Stimulated activated naive B cell treated with anti-CD40 and anti-IgM and Interleukin-4, amounts not matched to agents 10 μg/mL and 1 μg/mL and 100 μg/mL, for 72 hours (primary cell): ENCODE results near the gene TMEM231.
A peak's percentile ranks its signal among the peaks of the same experiment; 100 is the strongest.
"Not testable (repeated sequence)": the region's sequence is repeated elsewhere in the genome, so short reads cannot be mapped to it uniquely, and the experiment has no call there.

Source experiments
- ATAC-seq, 2 donors: fragments of 150-1000 bp; cut with Tn5 transposase; replicated peaks; 2 replicates each; pipeline ENCODE4 v1.10.0; 2021; ENCODE audit warnings: moderate library complexity in 1 of 2
- DNase-seq: peaks from one replicate; pipeline ENCODE4 v3.0.0; 2021
- H3K27ac Mint-ChIP-seq: one replicate; pipeline ENCODE4 v1.8.0; 2022; ENCODE audit warnings: mild to moderate bottlenecking, mixed read lengths
- H3K27me3 Mint-ChIP-seq, 2 donors: one replicate each; pipeline ENCODE4 v1.8.0; 2022; ENCODE audit warnings: mixed read lengths in 2 of 2
- H3K36me3 Mint-ChIP-seq, 2 donors: one replicate each; pipeline ENCODE4 v1.8.0; 2022; ENCODE audit warnings: mixed read lengths in 2 of 2, mild to moderate bottlenecking in 1 of 2
- H3K4me1 Mint-ChIP-seq, 2 donors: one replicate each; pipeline ENCODE4 v1.8.0; 2022; ENCODE audit warnings: mixed read lengths in 2 of 2, mild to moderate bottlenecking in 1 of 2
- H3K4me3 Mint-ChIP-seq, 2 donors: one replicate each; pipeline ENCODE4 v1.8.0; 2022; ENCODE audit warnings: mild to moderate bottlenecking in 2 of 2, mixed read lengths in 2 of 2, moderate library complexity in 1 of 2
- H3K9me3 Mint-ChIP-seq, 2 donors: one replicate each; pipeline ENCODE4 v1.8.0; 2022; ENCODE audit warnings: mixed read lengths in 2 of 2, mild to moderate bottlenecking in 1 of 2

The TMEM231 gene

GRCh38 chr16:75552951-75553350 lies 3.1 kb downstream of the TMEM231 start:
- ATAC-seq (no peak), DNase-seq (no peak)
- H3K27me3 Mint-ChIP-seq: peaks cover 7 to 8% of the 10 kb centered on the region in 2 donors
- H3K4me3 Mint-ChIP-seq: no peak overlapping the region
- H3K9me3 Mint-ChIP-seq: no peaks in the 10 kb centered on the region
- no peak overlapping the region for H3K27ac Mint-ChIP-seq
- peaks cover 0 to 11% of the 10 kb centered on the region in 2 donors for H3K36me3 Mint-ChIP-seq
- peaks cover 15 to 22% of the 10 kb centered on the region in 2 donors for H3K4me1 Mint-ChIP-seq

- peak; percentile 56 for DNase-seq
- H3K27ac Mint-ChIP-seq: no peak overlapping the region
These were observed 5.8 kb downstream of the TMEM231 start for GRCh38 chr16:75550211-75550662.

DNA sequence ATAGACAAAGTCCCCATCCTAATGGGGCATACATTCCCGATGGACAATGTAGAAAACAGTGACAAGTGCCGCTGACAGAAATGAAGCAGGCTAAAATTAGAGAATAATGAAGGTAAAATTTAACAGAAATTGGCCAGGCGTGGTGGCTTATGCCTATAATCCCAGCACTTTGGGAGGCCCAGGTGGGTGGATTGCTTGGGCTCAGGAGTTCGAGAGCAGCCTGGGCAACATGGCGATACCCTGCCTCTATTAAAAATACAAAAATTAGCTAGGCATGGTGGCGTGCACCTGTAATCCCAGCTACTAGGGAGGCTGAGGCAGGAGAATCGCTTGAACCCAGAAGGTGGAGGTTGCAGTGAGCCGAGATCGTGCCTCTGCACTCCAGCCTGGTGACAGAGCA lies 7.6 kb downstream of the TMEM231 start:
- not testable (repeated sequence) for H3K27ac Mint-ChIP-seq

More at GRCh38 chr16:75550211-75550662, 5.8 kb downstream of the TMEM231 start:
- Mint-ChIP-seq H3K36me3 (peaks cover 0 to 11% of the 10 kb centered on the region in 2 donors), H3K4me1 (peaks cover 9 to 13% of the 10 kb centered on the region in 2 donors), H3K9me3 (no peaks in the 10 kb centered on the region), H3K27me3 (peaks cover 7 to 8% of the 10 kb centered on the region in 2 donors), H3K4me3 (no peak overlapping the region)
- ATAC-seq: peak; percentile 82 to 91

GRCh38 chr16:75546293-75546692 lies 9.8 kb downstream of the TMEM231 start:
- DNase-seq: no peak
- no peaks in the 10 kb centered on the region for H3K9me3 Mint-ChIP-seq
- peaks cover 7 to 22% of the 10 kb centered on the region in 2 donors for H3K36me3 Mint-ChIP-seq
- peaks cover 9 to 11% of the 10 kb centered on the region in 2 donors for H3K4me1 Mint-ChIP-seq
- no peak overlapping the region for H3K27ac Mint-ChIP-seq
- no peak overlapping the region for H3K4me3 Mint-ChIP-seq
- no peak for ATAC-seq
- no peaks in the 10 kb centered on the region for H3K27me3 Mint-ChIP-seq

More for the DNA sequence above, 7.6 kb downstream of the TMEM231 start:
- DNase-seq, ATAC-seq, H3K9me3 Mint-ChIP-seq, H3K4me3 Mint-ChIP-seq, H3K27me3 Mint-ChIP-seq: not testable (repeated sequence)
- Mint-ChIP-seq H3K4me1 (peaks cover 9 to 11% of the 10 kb centered on the region in 2 donors), H3K36me3 (peaks cover 6 to 17% of the 10 kb centered on the region in 2 donors)

DNA sequence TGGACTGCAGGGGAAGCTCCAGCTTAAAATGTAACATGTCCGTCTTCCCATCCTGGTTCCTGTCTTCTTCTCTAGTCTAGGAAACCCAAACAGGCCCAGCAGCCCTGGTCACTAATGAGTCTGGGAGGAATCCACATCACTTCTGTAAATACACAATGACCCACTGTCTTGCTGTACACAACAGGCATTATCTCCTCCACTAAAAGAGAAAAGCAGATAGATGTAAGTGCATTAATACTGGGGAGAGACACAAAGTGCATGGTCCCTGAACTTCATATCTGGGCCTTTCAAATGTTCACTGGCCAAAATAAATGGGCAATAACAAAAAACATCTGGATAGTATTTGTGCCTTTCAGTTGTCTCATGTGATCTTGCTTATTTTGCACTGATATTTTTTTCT lies 10.2 kb downstream of the TMEM231 start:
- not testable (repeated sequence) for DNase-seq, H3K9me3 Mint-ChIP-seq, ATAC-seq, H3K27me3 Mint-ChIP-seq, H3K4me3 Mint-ChIP-seq, H3K27ac Mint-ChIP-seq
- H3K36me3 Mint-ChIP-seq: peaks cover 8 to 25% of the 10 kb centered on the region in 2 donors
- peaks cover 9 to 11% of the 10 kb centered on the region in 2 donors for H3K4me1 Mint-ChIP-seq

DNA sequence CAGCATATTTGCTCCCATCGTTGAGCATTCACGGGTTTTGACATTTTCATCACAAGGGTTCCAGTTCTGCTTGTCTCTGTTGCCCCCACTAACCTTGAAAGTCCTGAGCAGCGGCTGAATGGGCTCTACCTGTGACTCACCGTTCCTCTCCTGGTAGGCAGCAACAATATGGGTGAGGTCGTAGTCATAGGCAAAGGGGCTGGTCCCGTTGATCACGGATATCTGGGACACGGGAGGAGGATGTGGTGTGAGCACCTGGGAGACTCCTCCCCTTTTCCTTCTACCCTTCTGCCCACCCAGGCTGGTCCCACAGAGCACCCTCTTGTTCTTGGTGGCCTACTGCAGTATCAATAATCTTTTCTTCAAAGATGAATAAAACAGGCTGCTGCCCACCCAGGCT lies 13.6 kb downstream of the TMEM231 start:
- H3K4me1 Mint-ChIP-seq, ATAC-seq, H3K4me3 Mint-ChIP-seq, DNase-seq, H3K27ac Mint-ChIP-seq, H3K9me3 Mint-ChIP-seq, H3K27me3 Mint-ChIP-seq: not testable (repeated sequence)
- H3K36me3 Mint-ChIP-seq: peaks cover 8 to 27% of the 10 kb centered on the region in 2 donors

- no peaks in the 10 kb centered on the region for H3K9me3 Mint-ChIP-seq
- no peak for DNase-seq
- no peaks in the 10 kb centered on the region for H3K27me3 Mint-ChIP-seq
- no peak overlapping the region for H3K4me3 Mint-ChIP-seq
- no peak for ATAC-seq
- H3K27ac Mint-ChIP-seq: no peak overlapping the region
- no peaks in the 10 kb centered on the region for H3K4me1 Mint-ChIP-seq
- peaks cover 8 to 27% of the 10 kb centered on the region in 2 donors for H3K36me3 Mint-ChIP-seq
These were observed 14.8 kb downstream of the TMEM231 start for GRCh38 chr16:75541236-75541635.

GRCh38 chr16:75538882-75539565 lies 17.0 kb downstream of the TMEM231 start:
- H3K9me3 Mint-ChIP-seq, H3K4me1 Mint-ChIP-seq, DNase-seq, H3K27ac Mint-ChIP-seq, ATAC-seq, H3K4me3 Mint-ChIP-seq, H3K27me3 Mint-ChIP-seq: not testable (repeated sequence)
- peaks cover 6 to 21% of the 10 kb centered on the region in 2 donors for H3K36me3 Mint-ChIP-seq

DNA sequence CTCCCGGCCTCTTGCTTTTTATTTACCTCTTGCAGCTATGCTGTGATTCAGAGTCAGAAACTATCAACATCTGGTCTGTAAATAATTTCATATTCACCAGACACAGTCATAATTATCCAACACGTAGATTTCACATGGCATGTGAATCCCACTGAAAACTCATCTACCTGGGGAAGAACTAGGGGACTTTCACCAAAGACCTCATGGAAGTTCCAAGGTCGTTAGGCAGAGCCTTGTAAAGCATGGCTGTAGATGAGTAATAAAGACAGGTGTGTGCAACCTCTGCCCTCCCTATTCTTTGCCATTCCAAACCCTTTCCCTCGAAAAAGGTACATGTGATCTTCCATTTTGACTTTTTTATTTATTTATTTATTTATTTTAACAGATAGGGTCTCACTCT lies 18.3 kb downstream of the TMEM231 start:
- Mint-ChIP-seq H3K4me3 (no peak overlapping the region), H3K9me3 (no peaks in the 10 kb centered on the region), H3K27ac (no peak overlapping the region), H3K36me3 (peaks cover 3 to 16% of the 10 kb centered on the region in 2 donors), H3K27me3 (peaks cover 0 to 6% of the 10 kb centered on the region in 2 donors), H3K4me1 (peaks cover 0 to 4% of the 10 kb centered on the region in 2 donors)
- no peak for DNase-seq
- no peak for ATAC-seq

DNA sequence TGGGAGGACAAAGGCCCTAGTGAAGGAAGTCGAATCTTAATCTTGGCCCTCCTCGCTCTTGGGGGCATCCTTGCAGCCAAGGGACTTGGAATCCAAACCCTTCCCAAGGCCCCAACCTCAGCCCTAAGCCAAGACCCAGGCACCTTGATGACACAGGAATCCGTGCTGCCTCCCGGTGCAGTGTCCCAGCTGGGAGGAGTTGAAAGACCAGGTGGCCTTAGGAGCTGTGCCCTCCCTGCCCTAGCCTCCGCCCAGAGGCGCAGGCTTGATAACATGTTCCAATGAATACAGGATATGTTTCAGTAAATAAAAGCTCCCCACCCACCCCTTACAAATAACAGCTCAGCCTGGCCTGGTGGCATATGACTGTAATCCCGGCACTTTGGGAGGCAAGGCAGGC lies 20.2 kb downstream of the TMEM231 start, which contains the start of gene CHST5:
CHST5 (minus strand) TSS at position 208 of the 400 bp plus-strand sequence. CDS start 5,724 bp downstream, outside the sequence.
- H3K4me1 Mint-ChIP-seq: peaks cover 0 to 4% of the 10 kb centered on the region in 2 donors
- no peak within 1 kb of the TSS for H3K4me3 Mint-ChIP-seq
- DNase-seq (no peak), ATAC-seq (no peak)
- no peak within 1 kb of the TSS for H3K27ac Mint-ChIP-seq
- H3K27me3 Mint-ChIP-seq: peaks cover 0 to 6% of the 10 kb centered on the region in 2 donors
- no peaks in the 10 kb centered on the region for H3K9me3 Mint-ChIP-seq
- peaks cover 2 to 3% of the 10 kb centered on the region in 2 donors for H3K36me3 Mint-ChIP-seq

- Mint-ChIP-seq H3K36me3 (peaks cover 2 to 3% of the 10 kb centered on the region in 2 donors), H3K4me1 (peaks cover 0 to 4% of the 10 kb centered on the region in 2 donors), H3K4me3 (no peak overlapping the region), H3K9me3 (no peaks in the 10 kb centered on the region), H3K27ac (no peak overlapping the region), H3K27me3 (peaks cover 0 to 6% of the 10 kb centered on the region in 2 donors)
- ATAC-seq: no peak
- no peak for DNase-seq
These were observed 20.7 kb downstream of the TMEM231 start for GRCh38 chr16:75535211-75535843.

- H3K4me1 Mint-ChIP-seq: peaks cover 0 to 4% of the 10 kb centered on the region in 2 donors
- H3K27ac Mint-ChIP-seq: no peak overlapping the region
- H3K4me3 Mint-ChIP-seq: no peak overlapping the region
- ATAC-seq: peak in 1 of 2 donors; percentile 57
- no peaks in the 10 kb centered on the region for H3K9me3 Mint-ChIP-seq
- DNase-seq: no peak
- H3K36me3 Mint-ChIP-seq: peaks cover 3 to 5% of the 10 kb centered on the region in 2 donors
- peaks cover 0 to 6% of the 10 kb centered on the region in 2 donors for H3K27me3 Mint-ChIP-seq
These were observed 21.4 kb downstream of the TMEM231 start for GRCh38 chr16:75534560-75535205.

DNA sequence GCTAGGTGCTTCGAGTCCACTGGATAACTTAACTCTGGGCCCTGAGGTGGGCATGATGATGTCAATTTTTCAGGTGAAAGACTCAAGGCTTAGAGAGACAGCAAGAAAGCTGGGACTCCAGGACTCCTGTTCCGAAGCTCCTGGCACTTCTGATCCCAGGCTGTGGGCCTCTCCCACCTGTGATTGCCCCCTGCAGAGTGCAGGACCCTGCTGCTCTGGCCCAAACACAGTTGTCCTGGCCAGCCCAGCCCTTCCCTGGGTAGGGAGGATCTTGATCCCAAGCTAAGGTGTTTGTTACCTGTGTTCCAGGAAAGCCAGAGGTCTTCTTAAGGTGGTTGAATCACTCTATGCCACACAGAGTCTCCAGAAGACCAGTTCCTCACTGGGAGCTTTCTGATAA lies 23.3 kb downstream of the TMEM231 start:
- Mint-ChIP-seq H3K36me3 (peaks cover 3 to 6% of the 10 kb centered on the region in 2 donors), H3K27me3 (peaks cover 0 to 6% of the 10 kb centered on the region in 2 donors), H3K4me3 (no peak overlapping the region), H3K4me1 (peaks cover 0 to 4% of the 10 kb centered on the region in 2 donors), H3K9me3 (no peaks in the 10 kb centered on the region), H3K27ac (no peak overlapping the region)
- ATAC-seq (no peak), DNase-seq (no peak)

- H3K4me3 Mint-ChIP-seq: no peak overlapping the region
- no peak for DNase-seq
- H3K4me1 Mint-ChIP-seq: peaks cover 0 to 4% of the 10 kb centered on the region in 2 donors
- H3K9me3 Mint-ChIP-seq: no peaks in the 10 kb centered on the region
- ATAC-seq: no peak
- H3K27me3 Mint-ChIP-seq: peaks cover 0 to 6% of the 10 kb centered on the region in 2 donors
- H3K27ac Mint-ChIP-seq: no peak overlapping the region
- H3K36me3 Mint-ChIP-seq: peaks cover 3 to 6% of the 10 kb centered on the region in 2 donors
These were observed 23.8 kb downstream of the TMEM231 start for GRCh38 chr16:75532142-75532765.
